K562 (cell line): ENCODE measurements around the gene CTAGE9. TPM values are rescaled to one million over a fixed set of nuclear protein-coding genes. Genes with fewer than 3 reads are reported as not detected.

Experiments used
- ATAC-seq: fragments of 200-7000 bp; cut with Tn5 transposase; 3 replicates; pipeline ENCODE4 v1.9.1; 2020; ENCODE audit warnings: moderate library complexity
- BruUV-seq: library from RNA; stranded (reverse); fragments of 400-500 nt; replicated peaks from 2 replicates; lab custom pipeline; 2021; lab: Mats Ljungman, UMichigan
- CTCF ChIA-PET: fragments of 300-600 bp; formaldehyde crosslinking; extraction: SDS; loops from one replicate; lab custom pipeline; 2021; ENCODE audit warnings: low intra/inter-chr PET ratio; lab: Yijun Ruan, JAX
- POLR2A ChIA-PET: fragments of 300-600, 350-650 bp; sonication (Branson Sonifier 250); formaldehyde crosslinking; extraction: SDS; loops from one replicate; lab custom pipeline; 2021; ENCODE audit warnings: antibody characterized with exemption, inconsistent platforms; lab: Yijun Ruan, JAX
- DNase-seq, 4 experiments: peaks; one replicate each; pipeline versions ENCODE4 v3.0.0 to v3.0.0-alpha.2; 2011 to 2018; ENCODE audit warnings: low spot score in 3 of 4, mixed read lengths in 3 of 4; ENCODE audit errors: extremely low read depth in 1 of 4
- FAIRE-seq: peaks from 2 replicates; lab custom pipeline; 2011; peaks lifted over from hg19 to GRCh38; lab: Jason Lieb, UNC
- H2AFZ ChIP-seq: 2 replicates; pipeline ENCODE4 v1.6.0; 2011; ENCODE audit warnings: low read depth, low read length, control low read depth, inconsistent platforms
- H3K27ac ChIP-seq: fragments of 200-600 bp; 3 replicates; pipeline ENCODE4 v1.8.0; 2011; ENCODE audit warnings: low read depth, mild to moderate bottlenecking, control low read depth, inconsistent platforms, low read length, moderate library complexity, mixed read lengths; ENCODE audit errors: extremely low read depth
- H3K27me3 ChIP-seq, 2 experiments: fragments of 300-600 bp in 1 of 2; 2 replicates in 1 of 2; 3 replicates in 1 of 2; pipeline versions ENCODE4 v1.6.0 to v1.8.0; 2011; ENCODE audit warnings: inconsistent platforms in 2 of 2, low read length in 2 of 2, mild to moderate bottlenecking in 1 of 2, mixed read lengths in 1 of 2, moderate library complexity in 1 of 2; ENCODE audit not compliant: control insufficient read depth in 2 of 2, insufficient read depth in 2 of 2
- H3K36me3 ChIP-seq: fragments of 300-600 bp; 3 replicates; pipeline ENCODE4 v1.8.0; 2011; ENCODE audit warnings: mild to moderate bottlenecking, low read length, inconsistent platforms; ENCODE audit not compliant: control insufficient read depth, insufficient read depth
- H3K4me1 ChIP-seq, 2 experiments: fragments of 200-600 bp in 1 of 2; replicated peaks in 1 of 2; 2 replicates in 1 of 2; 3 replicates in 1 of 2; pipeline versions ENCODE4 v1.5.1 to v1.8.0; 2011; ENCODE audit warnings: inconsistent platforms in 2 of 2, low read length in 2 of 2, mild to moderate bottlenecking in 1 of 2, mixed read lengths in 1 of 2, moderate library complexity in 1 of 2; ENCODE audit not compliant: control insufficient read depth in 2 of 2, insufficient read depth in 2 of 2
- H3K4me2 ChIP-seq: 2 replicates; pipeline ENCODE4 v1.6.1; 2011; ENCODE audit warnings: low read length, control low read depth, inconsistent platforms, mixed read lengths; ENCODE audit not compliant: insufficient read depth
- H3K4me3 ChIP-seq: fragments of 200-600 bp; sonication (generic), shearing (Covaris generic); 2 replicates; pipeline ENCODE4 v1.5.1; 2016; ENCODE audit warnings: control low read depth, inconsistent platforms
- H3K79me2 ChIP-seq: fragments of 200-600 bp; 3 replicates; pipeline ENCODE4 v1.8.0; 2011; ENCODE audit warnings: low read length, inconsistent platforms; ENCODE audit not compliant: control insufficient read depth, insufficient read depth
- H3K9ac ChIP-seq, 2 experiments: 2 replicates each; pipeline versions ENCODE4 v1.6.0 to v1.6.1; 2011; ENCODE audit warnings: low read depth in 2 of 2, low read length in 2 of 2, control low read depth in 1 of 2, inconsistent platforms in 1 of 2, mild to moderate bottlenecking in 1 of 2, mixed read lengths in 1 of 2; ENCODE audit not compliant: insufficient read depth in 1 of 2
- H3K9me1 ChIP-seq: one replicate; pipeline ENCODE4 v1.6.0; 2011; ENCODE audit warnings: inconsistent platforms, mild to moderate bottlenecking, low read length, moderate library complexity; ENCODE audit not compliant: control insufficient read depth, insufficient read depth
- H3K9me3 ChIP-seq: replicated peaks from 2 replicates; pipeline ENCODE4 v1.5.1; 2011; ENCODE audit warnings: low read depth, low read length, inconsistent platforms; ENCODE audit not compliant: control insufficient read depth, insufficient read depth
- H4K20me1 ChIP-seq: replicated peaks from 2 replicates; pipeline ENCODE4 v1.6.1; 2011; ENCODE audit warnings: low read length, inconsistent platforms, mixed read lengths; ENCODE audit not compliant: control insufficient read depth, insufficient read depth
- BMI1 ChIP-seq: fragments of 150-350 bp; IDR thresholded peaks from 2 replicates; pipeline ENCODE4 v1.6.1; 2014; ENCODE audit warnings: low read length
- CBFB ChIP-seq: sonication (generic); formaldehyde crosslinking; IDR thresholded peaks from 2 replicates; pipeline ENCODE4 v1.4.0; 2020; ENCODE audit warnings: mild to moderate bottlenecking, missing genetic modification reagents
- ETV5 ChIP-seq: sonication (generic); formaldehyde crosslinking; IDR thresholded peaks from 2 replicates; pipeline ENCODE4 v1.4.0; 2020; ENCODE audit warnings: low read depth, mild to moderate bottlenecking, missing genetic modification reagents
- FOXA3 ChIP-seq, 2 experiments: fragments of 450-650 bp in 1 of 2; sonication (generic) in 1 of 2; formaldehyde crosslinking; IDR thresholded peaks in 1 of 2; conservative IDR thresholded peaks in 1 of 2; 2 replicates each; pipeline versions ENCODE4 v1.4.0 to v1.8.0; 2020 to 2022; ENCODE audit warnings: mild to moderate bottlenecking in 2 of 2, missing genetic modification reagents in 1 of 2
- FOXK1 ChIP-seq: sonication (generic); formaldehyde crosslinking; IDR thresholded peaks from 2 replicates; pipeline ENCODE4 v1.8.0; 2022; ENCODE audit warnings: missing genetic modification reagents, mild to moderate bottlenecking, borderline replicate concordance
- HOXB6 ChIP-seq: fragments of 250-450 bp; sonication (Bioruptor Pico); IDR thresholded peaks from 2 replicates; pipeline ENCODE4 v1.5.1; 2022; ENCODE audit warnings: mild to moderate bottlenecking, borderline replicate concordance
- KLF10 ChIP-seq: fragments of 250-450 bp; sonication (Bioruptor Pico); IDR thresholded peaks from 2 replicates; pipeline ENCODE4 v1.6.1; 2021; ENCODE audit warnings: matching md5 sums
- LCOR ChIP-seq: sonication (generic); formaldehyde crosslinking; IDR thresholded peaks from 2 replicates; pipeline ENCODE4 v1.8.0; 2022; ENCODE audit warnings: mild to moderate bottlenecking, missing genetic modification reagents
- MLLT1 ChIP-seq, 2 experiments: fragments of 450-650 bp; IDR thresholded peaks; 2 replicates each; pipeline ENCODE4 v1.6.1; 2016
- NCOA6 ChIP-seq: fragments of 450-650 bp; IDR thresholded peaks from 2 replicates; pipeline ENCODE4 v1.6.1; 2017; ENCODE audit warnings: mild to moderate bottlenecking
- SP1 ChIP-seq: sonication (generic); formaldehyde crosslinking; IDR thresholded peaks from 2 replicates; pipeline ENCODE4 v1.8.1; 2022; ENCODE audit warnings: mild to moderate bottlenecking, missing genetic modification reagents
- SRSF3 ChIP-seq: fragments of 200-400 bp; formaldehyde crosslinking; IDR thresholded peaks from 2 replicates; pipeline ENCODE4 v1.6.1; 2016; ENCODE audit warnings: mild to moderate bottlenecking, low read length, moderate library complexity; ENCODE audit not compliant: insufficient read depth
- TAF7 ChIP-seq: fragments of 450-650 bp; IDR thresholded peaks from 2 replicates; pipeline ENCODE4 v1.6.1; 2016; ENCODE audit warnings: missing genetic modification characterization, missing compliant biosample characterization
- TCF15 ChIP-seq: fragments of 250-450 bp; sonication (Bioruptor Pico); IDR thresholded peaks from 2 replicates; pipeline ENCODE4 v1.8.0; 2022; ENCODE audit warnings: moderate library complexity, mild to moderate bottlenecking, inconsistent platforms
- ZBTB17 ChIP-seq: fragments of 450-650 bp; formaldehyde crosslinking; IDR thresholded peaks from 2 replicates; pipeline ENCODE4 v1.4.0; 2020; ENCODE audit warnings: mild to moderate bottlenecking
- ZBTB7A ChIP-seq: IDR thresholded peaks from 2 replicates; pipeline ENCODE4 v1.6.1; 2011; ENCODE audit warnings: low read depth, mild to moderate bottlenecking, low read length, moderate library complexity, borderline replicate concordance; ENCODE audit not compliant: control insufficient read depth
- ZFX ChIP-seq: sonication (generic); formaldehyde crosslinking; IDR thresholded peaks from 2 replicates; pipeline ENCODE4 v1.8.0; 2022; ENCODE audit warnings: mild to moderate bottlenecking, missing genetic modification reagents, moderate library complexity
- WGBS: fragments of 100-300 bp; shearing (Covaris generic); methylation state at CpG from one replicate; pipeline ENCODE4 v1.1.6; 2016; ENCODE audit warnings: low coverage, mixed read lengths; ENCODE audit not compliant: insufficient coverage; ENCODE audit errors: missing lambda C conversion rate; 5-methylcytosine and 5-hydroxymethylcytosine counted together
- in situ Hi-C: fragments of 300-500 bp; cut with MboI; formaldehyde crosslinking; loops from 4 replicates; pipeline ENCODE4 v1.15.0; 2018; ENCODE audit warnings: inconsistent platforms, mixed read lengths
- intact Hi-C: fragments of 100-400 bp; cut with micrococcal nuclease; formaldehyde crosslinking; loops from 2 replicates; pipeline ENCODE4 v1.14.2; 2022
- polyA plus RNA-seq, 8 experiments: library from polyadenylated mRNA; depleted of rRNA in 4 of 8; stranded (reverse) in 5 of 8; unstranded in 3 of 8; fragments of >200 nt; fragmentation: Nextera tagmentation in 2 of 8; fragmentation: Illumina TruSeq in 1 of 8; extraction: Ambion mirVana in 2 of 8; extraction: Trizol in 1 of 8; gene quantifications; 2 replicates each; pipeline versions ENCODE4 v1.2.1 to v1.2.3, GENCODE V29; 2011 to 2014; ENCODE audit warnings: inconsistent platforms in 1 of 8, missing spikeins in 1 of 8
- total RNA-seq, 7 experiments: library from RNA; depleted of rRNA in 6 of 7; stranded (reverse); fragments of >200 nt in 6 of 7; fragmentation: Illumina TruSeq in 2 of 7; extraction: Trizol in 2 of 7; gene quantifications; 2 replicates each; pipeline versions ENCODE4 v1.2.1 to v1.2.3, GENCODE V29; 2011 to 2021; ENCODE audit warnings: low replicate concordance in 1 of 7

CTAGE9 gene
- total and polyA plus RNA-seq, 9 of the 15 experiments (the other 6 are each of a cell fraction or from before 2014, with no cell fraction given): not detected

GRCh38 chr6:131727868-131728267 is 17.1 kb upstream of the CTAGE9 start:
- H4K20me1 ChIP-seq: no peaks in the 10 kb centered on the region
- POLR2A ChIA-PET: interaction anchor here (0.5 to 2.6 kb wide), 3 partner anchors 11 to 103 kb away, joined by 3 to 7 read pairs (median 3); partner anchors contain the start of gene MED23
- FAIRE-seq: no peak
- no peak overlapping the region for H2AFZ ChIP-seq
- CTCF ChIA-PET: no interaction called here
- 56% methylated on average over 4 of the region's 4 CpGs for WGBS
- no peaks in the 10 kb centered on the region for H3K4me1 ChIP-seq
- DNase-seq: no peak
- intact Hi-C loops: no loop called here
- H3K9me3 ChIP-seq: no peaks in the 10 kb centered on the region
- H3K36me3 ChIP-seq: peaks cover 23% of the 10 kb centered on the region; the same call in 1 of the 3 replicates
- H3K9ac ChIP-seq: no peak overlapping the region
- ATAC-seq: no peak
- H3K9me1 ChIP-seq: no peaks in the 10 kb centered on the region
- H3K4me2 ChIP-seq: no peak overlapping the region
- in situ Hi-C loops: no loop called here
- no TSS peak for BruUV-seq
- TF ChIP-seq FOXK1 (CRISPR knock-in tag) (no peak), LCOR (CRISPR knock-in tag) (no peak), MLLT1 (IDR thresholded peaks at IDR 0.05) (no peak), NCOA6 (no peak), ZBTB7A (no peak), KLF10 (no peak), HOXB6 (CRISPR knock-in tag) (no peak), BMI1 (no peak), SP1 (CRISPR knock-in tag) (no peak), FOXA3 (CRISPR knock-in tag; conservative IDR thresholded peaks at IDR 0.05 in 1 of 2, IDR thresholded peaks at IDR 0.05 in 1 of 2) (no peak), TAF7 (tag) (no peak), ZFX (CRISPR knock-in tag) (no peak), TCF15 (CRISPR knock-in tag) (no peak), SRSF3 (no peak), ZBTB17 (no peak), CBFB (CRISPR knock-in tag) (no peak), ETV5 (CRISPR knock-in tag) (no peak)
- H3K4me3 ChIP-seq: no peak overlapping the region
- no peaks in the 10 kb centered on the region for H3K27me3 ChIP-seq
- no peak overlapping the region for H3K27ac ChIP-seq
- no peaks in the 10 kb centered on the region for H3K79me2 ChIP-seq
